ENCODE data around the gene RIN2. TPM values are rescaled to one million over a fixed set of nuclear protein-coding genes. Genes with fewer than 3 reads are reported as not detected.

RIN2 gene
- total RNA-seq, 3 donors from 2014 or later (not counting 1 experiment from before 2014, with no cell fraction given), result 0.72 to 2.7 (median 2.7) TPM

- Histone ChIP-seq H3K4me3 (ENCODE audit: low read length) (no peak overlapping the region), H3K36me3 (ENCODE audit: control insufficient read depth, insufficient read depth, low read length) (no peaks in the 10 kb centered on the region), H3K27me3 (ENCODE audit: control insufficient read depth, insufficient read depth, low read length) (no peaks in the 10 kb centered on the region), H3K9me3 (ENCODE audit: control insufficient read depth, insufficient read depth, low read length) (no peaks in the 10 kb centered on the region), H3K4me1 (ENCODE audit: control insufficient read depth, insufficient read depth, low read length) (no peaks in the 10 kb centered on the region), H3K27ac (ENCODE audit: low read length) (no peak overlapping the region)
- whole genome bisulfite sequencing (ENCODE audit: insufficient coverage), result 76% methylated on average over 5 of the region's 5 CpGs
- no peak overlapping the region for H3K4me3 Mint-ChIP-seq
- peaks cover 0 to 6% of the 10 kb centered on the region in 2 donors for H3K4me1 Mint-ChIP-seq
- DNase-seq (no peak), ATAC-seq (no peak)
- H3K27ac Mint-ChIP-seq, result no peak overlapping the region
- H3K36me3 Mint-ChIP-seq, result no peaks in the 10 kb centered on the region
- TF ChIP-seq, protein P1, sequence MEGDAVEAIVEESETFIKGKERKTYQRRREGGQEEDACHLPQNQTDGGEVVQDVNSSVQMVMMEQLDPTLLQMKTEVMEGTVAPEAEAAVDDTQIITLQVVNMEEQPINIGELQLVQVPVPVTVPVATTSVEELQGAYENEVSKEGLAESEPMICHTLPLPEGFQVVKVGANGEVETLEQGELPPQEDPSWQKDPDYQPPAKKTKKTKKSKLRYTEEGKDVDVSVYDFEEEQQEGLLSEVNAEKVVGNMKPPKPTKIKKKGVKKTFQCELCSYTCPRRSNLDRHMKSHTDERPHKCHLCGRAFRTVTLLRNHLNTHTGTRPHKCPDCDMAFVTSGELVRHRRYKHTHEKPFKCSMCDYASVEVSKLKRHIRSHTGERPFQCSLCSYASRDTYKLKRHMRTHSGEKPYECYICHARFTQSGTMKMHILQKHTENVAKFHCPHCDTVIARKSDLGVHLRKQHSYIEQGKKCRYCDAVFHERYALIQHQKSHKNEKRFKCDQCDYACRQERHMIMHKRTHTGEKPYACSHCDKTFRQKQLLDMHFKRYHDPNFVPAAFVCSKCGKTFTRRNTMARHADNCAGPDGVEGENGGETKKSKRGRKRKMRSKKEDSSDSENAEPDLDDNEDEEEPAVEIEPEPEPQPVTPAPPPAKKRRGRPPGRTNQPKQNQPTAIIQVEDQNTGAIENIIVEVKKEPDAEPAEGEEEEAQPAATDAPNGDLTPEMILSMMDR (IDR thresholded peaks at IDR 0.05), result no peak
- intact Hi-C loops (cut with micrococcal nuclease), result no loop called here
- no peaks in the 10 kb centered on the region for H3K9me3 Mint-ChIP-seq
- peaks cover 6 to 13% of the 10 kb centered on the region in 2 donors for H3K27me3 Mint-ChIP-seq (ENCODE audit: low read depth in 2 of 2)
Observed at GRCh38 chr20:19780261-19780660, 22.2 kb downstream of the RIN2 start.

DNA sequence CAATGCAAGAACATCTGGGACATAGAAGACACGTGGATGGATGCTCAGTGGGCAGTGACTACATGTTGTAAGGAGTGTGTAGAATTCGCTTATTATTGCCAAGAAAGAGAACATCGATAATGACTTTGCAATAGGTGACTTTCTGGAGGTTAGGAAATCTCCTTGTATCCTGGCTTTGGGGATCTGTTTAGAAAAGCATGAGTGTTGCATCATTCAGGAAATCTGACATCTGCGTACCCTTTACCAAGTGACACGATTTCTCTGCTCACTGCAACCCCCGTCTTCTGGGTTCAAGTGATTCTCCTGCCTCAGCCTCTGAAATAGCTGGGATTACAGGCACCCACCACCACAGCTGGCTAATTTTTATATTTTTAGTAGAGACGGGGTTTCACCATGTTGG lies 23.2 kb downstream of the RIN2 start:
- no peak for ATAC-seq
- Mint-ChIP-seq H3K9me3 (no peaks in the 10 kb centered on the region), H3K27me3 (ENCODE audit: low read depth in 2 of 2) (peaks cover 8 to 15% of the 10 kb centered on the region in 2 donors), H3K4me1 (peaks cover 0 to 6% of the 10 kb centered on the region in 2 donors), H3K4me3 (no peak overlapping the region), H3K27ac (no peak overlapping the region), H3K36me3 (no peaks in the 10 kb centered on the region)
- Histone ChIP-seq H3K36me3 (ENCODE audit: control insufficient read depth, insufficient read depth, low read length) (no peaks in the 10 kb centered on the region), H3K4me3 (ENCODE audit: low read length) (no peak overlapping the region), H3K27me3 (ENCODE audit: control insufficient read depth, insufficient read depth, low read length) (no peaks in the 10 kb centered on the region), H3K9me3 (ENCODE audit: control insufficient read depth, insufficient read depth, low read length) (no peaks in the 10 kb centered on the region), H3K4me1 (ENCODE audit: control insufficient read depth, insufficient read depth, low read length) (no peaks in the 10 kb centered on the region), H3K27ac (ENCODE audit: low read length) (no peak overlapping the region)
- DNase-seq, result no peak
- intact Hi-C loops (cut with micrococcal nuclease), result no loop called here
- WGBS (ENCODE audit: insufficient coverage), result 89% methylated on average over 7 of the region's 7 CpGs
- TF ChIP-seq, protein P1 (IDR thresholded peaks at IDR 0.05), result no peak

GRCh38 chr20:19782669-19783068 lies 24.6 kb downstream of the RIN2 start:
- H3K9me3 Mint-ChIP-seq, result no peaks in the 10 kb centered on the region
- intact Hi-C loops (cut with micrococcal nuclease), result no loop called here

More at GRCh38 chr20:19782669-19783068, 24.6 kb downstream of the RIN2 start:
- Histone ChIP-seq H3K27me3 (ENCODE audit: control insufficient read depth, insufficient read depth, low read length) (no peaks in the 10 kb centered on the region), H3K4me1 (ENCODE audit: control insufficient read depth, insufficient read depth, low read length) (no peaks in the 10 kb centered on the region), H3K36me3 (ENCODE audit: control insufficient read depth, insufficient read depth, low read length) (no peaks in the 10 kb centered on the region), H3K4me3 (ENCODE audit: low read length) (no peak overlapping the region), H3K9me3 (ENCODE audit: control insufficient read depth, insufficient read depth, low read length) (no peaks in the 10 kb centered on the region), H3K27ac (ENCODE audit: low read length) (no peak overlapping the region)
- Mint-ChIP-seq H3K36me3 (no peaks in the 10 kb centered on the region), H3K27me3 (ENCODE audit: low read depth in 2 of 2) (peaks cover 5 to 9% of the 10 kb centered on the region in 2 donors), H3K4me1 (peaks cover 0 to 6% of the 10 kb centered on the region in 2 donors), H3K27ac (no peak overlapping the region), H3K4me3 (no peak overlapping the region)
- 88% methylated on average over 1 of the region's 3 CpGs for WGBS (ENCODE audit: insufficient coverage)
- TF ChIP-seq, protein P1 (IDR thresholded peaks at IDR 0.05), result no peak
- DNase-seq, result no peak
- ATAC-seq, result no peak

Measured in natural killer cell (primary cell).